ENCODE results near the gene WDR12.

GRCh38 chr2:202945497-202945896 is 34.0 kb upstream of the WDR12 start:
- TF ChIP-seq CTCF (IDR thresholded peaks at IDR 0.05) (no peak), POLR2A (IDR thresholded peaks at IDR 0.05) (no peak)

All from lower leg skin (tissue), 3 donors.